CD4-positive, alpha-beta T cell treated with Interleukin-15 for 4 hours (primary cell): ENCODE data around the gene RNF166.

Experiments used
- DNase-seq: peaks from one replicate; pipeline ENCODE4 v3.0.0-alpha.2; 2020; ENCODE audit warnings: low spot score

RNF166 gene

DNA sequence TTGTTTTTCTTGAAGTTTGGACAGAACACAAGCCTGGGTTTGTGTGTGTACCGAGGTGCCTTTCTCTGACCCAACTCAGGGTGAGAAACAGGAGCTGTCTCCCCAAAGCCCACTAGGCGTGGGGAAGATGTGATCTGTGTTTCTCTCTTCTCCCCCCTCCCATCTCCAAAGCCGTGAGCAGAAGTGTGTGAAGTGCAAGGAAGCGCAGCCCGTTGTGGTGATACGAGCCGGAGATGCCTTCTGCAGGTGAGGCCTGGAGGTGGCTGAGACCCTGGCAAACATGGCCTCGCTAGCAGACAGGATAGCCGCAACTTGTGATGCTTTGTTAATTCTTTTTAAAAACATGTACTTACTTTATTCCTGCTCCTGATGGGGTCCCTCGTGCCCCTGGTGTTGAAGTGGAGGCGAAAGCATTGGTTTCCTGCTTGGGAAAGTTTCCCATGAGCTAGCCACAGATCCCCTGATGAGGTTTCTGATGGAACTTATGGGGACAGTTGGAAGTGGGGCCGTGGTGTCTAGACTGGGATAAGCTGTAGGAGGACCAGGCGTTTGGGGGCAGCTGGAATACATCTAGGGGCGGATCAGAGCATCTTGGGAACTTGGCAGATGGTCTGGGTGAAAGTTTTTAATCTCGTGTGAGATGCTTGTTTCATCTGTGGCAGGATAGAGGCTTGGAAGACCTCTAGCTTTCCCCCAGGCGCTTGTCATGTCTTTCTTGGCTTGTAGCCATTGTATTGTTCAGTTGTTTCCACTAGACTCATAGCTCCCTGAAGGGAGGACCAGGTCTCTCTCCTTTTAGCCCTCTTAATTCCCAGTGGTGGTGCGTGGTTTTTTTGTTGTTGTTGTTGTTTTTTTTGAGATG lies 988 bp upstream of the RNF166 start:
- DNase-seq, result no peak

DNA sequence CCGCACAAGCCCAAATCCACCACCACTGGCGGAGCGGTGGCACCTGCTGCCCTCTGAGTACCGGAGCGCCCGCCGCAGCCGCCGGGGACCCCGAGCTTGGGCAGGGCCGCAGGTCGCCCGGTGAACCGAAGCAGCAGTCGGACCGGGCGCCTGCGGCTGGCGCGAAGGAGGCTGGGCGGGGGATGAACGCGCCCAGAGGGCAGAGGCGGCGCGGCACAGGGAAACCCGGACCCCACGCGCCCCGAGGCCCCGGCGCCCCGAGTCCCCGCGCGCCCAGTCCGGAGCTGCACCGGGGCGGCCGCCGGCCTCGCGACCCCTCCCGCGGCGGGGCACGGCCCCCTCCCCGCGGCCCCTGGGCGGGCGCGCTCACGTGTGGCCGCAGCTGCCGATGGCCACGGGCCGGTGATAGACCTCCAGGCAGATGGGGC lies 393 bp downstream of the RNF166 start:
- DNase-seq, result no peak

DNA sequence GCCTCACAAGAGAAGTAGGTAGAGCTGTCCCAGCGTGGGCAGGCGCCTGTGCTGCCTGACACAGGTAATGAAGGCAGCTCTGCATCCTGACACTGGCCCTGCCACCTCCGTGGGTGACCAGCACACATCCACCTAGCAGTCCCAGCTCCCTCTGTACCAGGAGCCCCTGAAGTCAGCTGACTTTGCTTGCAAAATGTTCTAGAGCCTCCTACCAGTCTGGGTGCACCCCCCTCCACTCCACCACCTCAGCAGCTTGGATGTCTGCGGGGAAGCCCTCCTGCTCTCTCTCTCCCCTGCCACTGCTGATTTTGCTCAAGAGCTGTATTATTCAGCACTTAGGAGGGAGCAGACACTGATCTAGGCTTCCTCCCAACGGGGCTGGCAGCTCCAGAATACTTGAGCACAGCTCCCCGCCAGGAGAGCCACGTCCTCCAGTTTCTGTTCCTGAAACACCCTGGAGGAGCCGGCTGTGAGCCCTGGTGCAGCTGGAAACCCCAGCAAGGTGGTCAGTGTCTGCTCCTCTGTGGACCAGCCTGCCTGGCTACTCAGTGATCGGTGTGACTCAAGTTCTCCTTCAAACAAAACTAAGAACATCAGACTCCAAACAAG lies 1.0 kb downstream of the RNF166 start:
- DNase-seq, result peak; percentile 40

DNA sequence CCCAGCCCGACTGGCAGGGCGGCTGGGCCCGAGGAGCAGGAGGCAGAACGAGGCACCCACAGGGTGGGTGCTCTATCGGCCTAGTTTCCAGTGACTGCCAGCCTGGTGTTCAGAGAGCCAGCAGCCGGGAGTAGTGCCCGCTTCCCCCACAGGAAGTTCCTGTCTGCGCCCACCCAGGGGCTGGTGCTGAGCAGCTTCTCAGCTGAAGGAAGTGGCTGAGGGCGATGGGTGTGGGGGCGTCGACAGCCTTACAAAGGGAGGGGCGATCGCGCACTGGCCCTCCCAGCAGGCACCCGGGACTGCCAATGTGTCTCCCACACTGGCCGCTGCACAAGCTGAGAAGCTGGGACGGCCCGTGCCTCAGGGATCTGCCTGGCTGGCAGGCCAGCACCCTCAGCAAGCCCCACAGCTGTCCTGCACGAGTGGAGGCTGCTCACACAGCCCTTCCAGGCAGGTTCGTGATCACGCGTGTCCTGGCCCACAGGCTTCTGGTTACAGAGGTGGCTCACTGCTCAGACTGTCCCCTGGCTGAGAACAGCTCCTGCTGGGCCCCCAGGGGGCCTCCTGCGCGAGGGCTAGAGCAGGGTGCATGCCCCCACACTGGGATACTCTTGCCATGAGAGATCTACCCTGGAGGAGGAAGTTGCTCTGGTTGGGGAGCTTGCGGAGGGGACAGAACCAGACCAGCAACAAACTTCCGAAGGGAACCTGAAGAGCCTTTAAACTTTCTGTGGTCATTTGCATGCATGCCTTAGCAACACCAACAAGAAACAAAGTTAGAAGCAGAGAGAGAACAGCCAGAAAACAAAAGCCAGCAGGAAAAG lies 2.5 kb downstream of the RNF166 start:
- peak; percentile 68 for DNase-seq

DNA sequence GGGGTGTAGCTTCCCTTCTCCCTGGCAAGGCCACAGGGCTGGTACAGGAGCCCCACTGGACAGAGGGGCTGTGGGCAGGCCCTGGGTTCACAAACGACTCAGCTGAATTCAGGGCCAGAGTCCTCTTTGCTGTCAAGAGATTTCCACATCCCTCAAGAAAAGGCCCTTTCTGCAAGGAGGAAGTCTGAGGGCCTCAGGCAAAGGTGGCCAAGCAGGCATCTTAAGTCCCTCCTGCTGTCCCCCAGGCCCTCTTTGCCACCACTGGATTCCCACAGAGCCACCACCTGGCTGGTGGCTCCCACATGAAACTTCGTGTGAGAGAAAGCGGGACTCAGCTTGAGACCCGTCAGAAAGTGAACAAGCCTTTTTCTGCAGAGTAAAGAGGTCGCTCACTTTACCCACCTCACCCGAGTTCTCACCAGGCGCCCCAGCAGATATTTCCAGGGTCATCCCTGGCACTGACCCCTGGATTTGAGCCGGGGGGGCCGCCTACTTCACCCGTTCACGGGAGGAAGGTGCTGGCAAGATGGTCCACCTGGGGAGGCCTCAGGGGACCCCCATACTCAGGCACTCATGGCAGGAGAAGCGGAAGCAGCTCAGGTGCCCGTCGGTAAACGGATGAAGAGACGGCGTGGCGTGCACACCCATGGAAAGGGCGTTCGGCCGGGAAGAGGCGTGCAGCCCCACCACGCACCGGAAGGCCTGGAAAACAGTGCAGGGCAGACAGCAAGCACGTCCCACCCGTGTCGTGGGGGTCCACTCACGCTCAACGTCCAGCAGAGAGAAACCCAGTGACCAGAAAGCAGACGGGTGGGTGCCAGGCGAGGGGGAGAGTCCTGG lies 3.6 kb downstream of the RNF166 start:
- no peak for DNase-seq

DNA sequence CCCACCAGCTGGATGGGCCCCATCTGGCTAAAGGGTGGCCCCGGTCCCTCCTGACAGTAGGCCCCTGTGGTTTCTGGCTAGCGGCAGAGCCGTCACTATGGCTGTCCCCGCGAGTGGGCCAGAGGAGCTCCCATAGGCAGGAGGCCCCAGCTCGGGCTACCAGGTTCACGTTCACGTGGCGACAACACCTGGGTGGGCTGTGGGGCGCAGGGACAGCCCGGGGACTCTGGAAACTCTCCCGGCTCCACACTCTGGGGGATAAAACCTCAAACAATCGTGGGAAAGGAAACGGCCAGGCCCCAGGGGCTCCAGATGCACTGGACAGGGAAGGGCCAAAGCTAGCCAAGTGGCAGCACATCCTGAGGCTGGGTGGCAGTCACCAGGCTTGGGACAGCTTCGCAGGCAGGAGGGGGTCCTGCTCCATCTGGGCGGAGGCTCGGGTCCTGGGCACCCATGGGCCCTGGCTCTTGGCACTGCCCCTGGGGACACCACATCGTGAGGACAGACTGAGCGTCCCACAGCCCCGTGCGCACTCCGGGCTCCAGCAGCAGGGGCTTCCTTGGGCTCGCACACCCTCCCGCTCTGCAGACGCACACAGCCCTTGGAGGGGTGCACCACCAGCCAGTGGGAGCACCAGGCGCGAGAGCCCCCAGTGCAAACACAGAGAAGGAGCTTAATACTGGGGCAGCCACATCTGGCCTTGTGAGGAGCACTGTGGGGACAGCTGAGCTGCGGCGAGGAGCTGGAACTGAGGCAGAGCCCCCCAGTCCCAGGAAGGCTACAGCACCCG lies 4.4 kb downstream of the RNF166 start:
- no peak for DNase-seq

DNA sequence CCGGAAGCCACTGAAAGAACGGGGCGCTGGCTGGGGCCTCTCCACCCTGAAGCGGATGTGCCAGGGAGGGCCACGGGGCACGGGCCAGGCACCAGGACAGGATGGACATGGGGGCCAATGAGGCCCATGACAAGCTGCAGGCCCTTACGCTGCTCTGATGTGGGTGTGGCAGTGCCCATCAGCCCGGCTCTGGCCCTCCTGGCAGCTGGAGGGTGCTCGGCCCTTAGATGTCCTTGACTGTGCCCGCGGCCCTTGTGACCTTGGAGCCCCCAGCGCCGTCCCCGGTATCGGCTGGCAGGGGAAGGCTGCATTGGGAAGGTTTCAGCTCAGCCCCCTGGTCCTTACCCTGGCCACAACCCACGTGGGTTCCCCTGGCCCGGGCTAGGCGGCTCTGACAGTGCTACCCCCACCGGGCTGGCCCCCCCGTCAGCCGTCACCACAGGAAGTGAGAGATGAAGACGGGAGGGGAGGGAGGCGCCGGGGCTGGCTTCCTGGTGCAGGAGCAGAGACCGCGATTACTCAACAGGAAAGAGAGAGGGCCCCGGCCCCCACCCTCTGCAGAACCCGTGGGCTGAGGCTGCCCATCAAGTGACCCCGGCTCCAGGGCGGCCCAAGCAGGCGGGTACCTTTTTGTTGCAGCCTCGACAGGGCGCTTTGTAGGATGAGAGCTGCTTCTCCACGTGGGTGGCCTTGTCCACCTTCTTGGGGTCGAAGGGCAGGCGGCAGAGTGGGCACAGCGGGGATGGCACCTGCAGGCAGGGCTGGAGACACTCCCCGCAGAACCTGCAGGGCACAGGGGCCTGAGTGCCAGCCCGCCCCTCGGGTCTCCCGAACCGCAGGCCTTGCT lies 5.3 kb downstream of the RNF166 start:
- DNase-seq, result peak; percentile 94

DNA sequence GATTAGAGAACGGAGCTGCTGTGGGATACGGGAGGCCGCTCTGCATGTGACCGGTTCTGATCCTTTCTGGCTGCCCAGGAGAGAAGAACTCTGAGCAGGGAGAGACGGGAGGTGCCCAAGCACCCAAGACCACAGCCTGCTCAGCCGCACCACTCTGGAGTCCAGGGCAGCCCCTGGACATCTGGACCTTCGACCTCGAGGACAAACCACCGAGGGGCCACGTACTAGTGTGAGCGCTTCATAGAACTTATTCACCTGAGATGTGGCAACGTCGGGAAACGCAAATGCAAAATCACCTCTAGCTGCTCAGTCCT lies 5.9 kb downstream of the RNF166 start:
- DNase-seq, result no peak

DNA sequence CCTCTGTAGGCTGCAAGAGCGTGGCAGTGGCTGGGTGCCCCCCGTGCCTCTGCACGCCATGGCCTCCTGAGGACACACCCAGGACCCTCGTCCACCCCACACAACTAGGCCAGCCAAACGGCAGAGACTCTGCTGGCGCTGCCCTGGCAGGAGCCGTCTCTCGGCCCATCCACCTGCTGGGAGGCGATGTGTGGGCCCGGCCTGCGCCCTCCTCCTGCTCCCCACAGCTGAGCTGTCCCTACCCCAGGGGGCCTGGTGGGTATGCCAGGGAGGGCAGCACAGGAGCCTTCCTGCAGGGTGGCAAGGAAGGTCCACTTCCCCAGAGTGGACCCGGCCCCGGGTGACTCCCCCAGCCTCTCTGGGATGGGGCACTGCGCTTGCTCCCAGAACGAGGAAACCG lies 7.0 kb downstream of the RNF166 start:
- no peak for DNase-seq

DNA sequence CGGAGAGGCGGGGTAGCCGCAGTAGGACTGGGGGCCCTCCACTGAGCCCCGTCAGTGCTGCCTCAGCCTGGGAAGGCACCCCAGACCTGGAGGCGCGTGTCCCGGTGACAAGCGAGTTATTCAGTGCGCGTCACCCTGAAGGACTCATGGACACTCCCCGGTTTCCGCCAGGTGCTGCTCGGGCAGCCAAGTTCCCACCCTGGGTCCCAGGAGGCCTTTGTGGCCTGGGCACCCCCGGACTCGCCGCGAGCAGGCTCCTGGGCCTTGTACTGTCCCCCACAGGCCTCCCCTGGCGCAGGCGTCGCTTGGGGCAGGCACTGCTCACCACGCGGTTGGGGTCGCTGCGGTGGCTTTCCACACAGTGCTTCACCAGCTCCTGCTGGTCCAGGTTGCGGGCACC lies 7.6 kb downstream of the RNF166 start:
- no peak for DNase-seq

DNA sequence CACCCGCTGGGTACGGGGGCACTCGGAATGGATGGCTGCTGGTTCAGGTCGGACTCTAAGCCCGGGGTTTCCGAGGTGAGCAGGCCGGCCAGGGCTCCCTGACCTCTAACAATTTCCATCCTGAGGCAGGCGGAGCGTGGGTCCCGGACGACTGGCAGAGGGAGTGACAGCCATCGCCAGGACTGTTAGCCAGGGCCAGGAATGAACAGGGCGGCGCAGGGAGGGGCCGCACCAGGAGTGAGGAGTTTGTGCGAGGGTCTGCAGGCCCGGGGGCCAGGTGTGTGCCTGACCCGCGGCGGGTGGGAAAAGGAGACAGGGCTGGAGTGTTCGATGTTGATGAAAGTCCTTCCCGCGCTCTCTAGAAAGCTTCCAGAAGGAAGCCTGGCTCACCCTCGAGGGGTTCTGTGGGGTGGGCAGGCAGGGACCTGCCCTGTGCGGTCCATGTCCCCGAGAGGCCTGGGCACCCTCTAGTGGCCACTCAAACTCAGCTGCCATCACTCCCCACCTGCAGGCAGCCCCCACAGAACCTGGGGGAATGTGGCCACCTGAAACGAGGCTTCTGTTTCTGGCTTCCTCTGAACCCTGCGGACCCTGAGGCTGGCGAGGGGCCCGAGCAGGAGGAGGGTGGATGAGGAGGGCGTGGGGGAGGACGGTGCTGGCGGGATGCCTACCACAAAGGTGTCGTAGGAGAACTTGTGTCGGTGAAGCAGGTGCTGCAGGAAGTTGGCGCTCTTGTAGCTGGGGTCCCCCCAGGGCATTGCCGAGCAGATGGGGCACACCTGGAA lies 8.2 kb downstream of the RNF166 start:
- peak; percentile 22 for DNase-seq

DNA sequence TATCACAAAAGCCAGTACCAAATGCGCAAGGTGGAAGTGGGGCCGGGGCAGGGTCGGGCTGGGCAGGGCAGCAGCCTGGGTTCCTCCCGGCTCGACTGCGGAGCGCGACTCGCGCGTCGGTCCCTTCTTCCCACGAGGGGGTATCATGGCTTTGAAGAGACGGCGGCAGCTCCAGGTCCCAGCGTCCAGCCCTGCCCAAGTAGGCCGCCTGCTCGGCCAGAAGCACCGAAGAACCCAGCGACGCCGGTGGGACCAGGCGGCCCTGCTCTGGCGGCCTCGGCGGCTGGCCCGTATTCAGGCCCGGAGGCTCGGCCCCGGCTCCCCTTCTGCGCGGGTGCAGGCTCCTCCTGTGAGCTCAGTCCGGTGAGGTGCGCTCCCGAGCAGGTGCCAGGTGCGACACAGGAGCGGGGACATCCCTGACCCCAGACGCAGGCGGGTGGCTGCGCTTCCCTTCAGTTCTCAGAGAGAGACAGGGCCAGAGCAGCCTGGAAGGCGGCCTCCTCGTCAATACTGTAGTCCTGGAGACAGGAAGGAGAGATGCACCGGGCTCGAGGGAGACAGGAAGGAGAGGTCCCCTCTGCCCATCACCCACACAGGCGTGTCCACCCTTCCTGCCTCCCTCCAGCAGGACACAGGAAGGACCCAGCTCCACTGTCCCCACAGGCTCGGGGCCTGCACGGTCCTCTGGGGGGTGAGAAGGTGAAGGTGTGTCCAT lies 8.9 kb downstream of the RNF166 start:
- no peak for DNase-seq

DNA sequence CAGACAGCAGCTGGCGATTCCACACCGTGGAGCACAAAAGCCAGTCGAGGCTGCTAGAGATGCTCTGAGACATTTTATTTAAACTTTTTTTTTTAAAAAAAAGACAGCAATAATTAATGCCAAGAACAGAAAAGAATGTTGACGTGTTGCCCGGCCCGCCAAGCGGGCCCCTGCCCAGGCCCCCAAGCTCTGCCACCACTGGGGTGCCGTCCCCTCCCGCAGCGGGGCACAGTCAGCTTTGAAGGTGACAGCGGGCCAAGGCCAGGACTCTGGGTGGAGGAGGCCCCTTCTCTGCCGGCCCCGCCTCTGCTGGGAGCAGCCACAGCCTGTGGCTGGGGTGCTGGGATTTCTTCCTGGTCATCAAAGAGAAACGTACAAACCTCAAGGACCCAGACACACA lies 9.8 kb downstream of the RNF166 start:
- DNase-seq, result no peak

DNA sequence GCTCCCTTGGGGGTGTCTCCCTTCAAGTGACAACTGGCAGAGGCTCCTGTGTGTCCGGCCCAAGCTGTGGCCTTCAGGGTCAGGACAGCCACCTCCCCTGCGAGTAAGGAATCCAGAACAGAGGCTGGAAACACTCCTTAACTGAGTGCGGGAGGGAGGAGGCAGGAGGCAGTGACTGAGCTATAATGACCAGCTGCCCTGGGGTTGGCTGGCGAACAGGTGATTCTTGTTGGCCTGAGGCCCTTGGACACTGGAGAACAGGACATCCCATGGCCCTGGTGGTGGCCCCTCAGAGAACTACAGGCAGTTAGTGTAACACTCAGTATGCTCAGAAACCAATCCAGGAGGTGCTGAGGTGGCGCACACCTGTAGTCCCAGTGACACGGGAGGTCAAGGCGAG lies 10.5 kb downstream of the RNF166 start:
- DNase-seq, result no peak

DNA sequence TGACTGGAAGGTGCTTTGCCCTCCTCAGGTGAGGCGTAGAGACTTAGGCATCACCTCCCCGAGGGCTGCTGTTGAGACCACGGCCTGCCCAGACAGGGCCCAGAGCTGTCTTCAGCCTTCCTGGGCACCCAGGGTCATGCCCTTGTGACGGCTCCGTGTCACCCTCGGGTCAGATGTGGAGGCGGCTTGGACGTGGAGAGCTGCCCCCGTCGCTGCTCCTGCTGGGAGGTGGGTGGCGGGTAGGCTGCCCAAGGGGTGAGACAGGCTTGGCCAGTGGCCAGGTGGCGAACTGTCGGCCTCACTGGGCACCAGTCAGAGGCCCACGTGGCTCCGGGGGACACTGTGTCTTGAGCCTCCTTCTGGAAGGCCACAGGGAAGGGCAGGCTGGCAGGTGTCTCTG lies 11.0 kb downstream of the RNF166 start:
- no peak for DNase-seq

DNA sequence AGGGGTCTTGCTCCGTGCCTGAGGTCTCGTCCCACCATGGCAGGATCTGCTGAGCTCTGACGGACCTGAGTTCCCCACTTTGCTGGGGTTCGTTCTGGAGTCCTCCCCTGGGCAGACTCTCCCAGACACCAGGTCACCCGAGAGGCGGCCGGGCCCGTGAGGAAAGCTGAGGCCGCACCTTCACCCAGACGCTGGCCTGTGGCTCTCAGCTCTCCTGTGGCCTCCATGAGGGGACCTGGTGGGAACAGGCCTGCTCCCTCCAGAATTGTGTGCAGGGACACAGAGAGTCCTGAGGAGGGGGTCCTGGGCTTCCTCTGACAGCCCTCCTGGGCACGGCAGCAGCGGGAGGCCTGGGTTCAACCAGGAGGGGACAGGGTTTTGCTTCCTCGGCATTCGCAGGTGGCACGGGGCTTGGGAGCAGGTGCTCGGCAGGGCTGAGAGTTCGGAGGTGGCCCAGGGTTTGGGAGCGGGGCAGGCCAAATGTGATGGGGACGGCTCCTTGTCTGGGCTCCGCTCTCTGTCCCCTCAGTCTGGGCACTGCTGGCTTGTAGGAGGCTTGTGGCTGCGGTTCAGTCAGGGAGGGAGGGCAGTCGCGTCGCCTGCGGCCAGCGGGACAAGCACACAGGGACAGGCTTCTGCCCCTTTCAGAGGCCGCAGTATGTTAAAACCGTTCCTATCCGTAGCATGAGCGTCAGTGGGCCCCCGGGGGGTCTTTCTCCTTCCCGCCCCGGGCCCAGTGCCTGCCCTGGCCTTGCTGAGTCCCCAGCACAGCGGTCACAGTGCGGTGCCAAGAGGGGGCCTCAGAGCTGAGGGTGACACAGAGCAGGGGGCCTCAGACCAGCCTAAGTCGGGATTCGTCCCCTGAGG lies 11.8 kb downstream of the RNF166 start:
- DNase-seq, result no peak

DNA sequence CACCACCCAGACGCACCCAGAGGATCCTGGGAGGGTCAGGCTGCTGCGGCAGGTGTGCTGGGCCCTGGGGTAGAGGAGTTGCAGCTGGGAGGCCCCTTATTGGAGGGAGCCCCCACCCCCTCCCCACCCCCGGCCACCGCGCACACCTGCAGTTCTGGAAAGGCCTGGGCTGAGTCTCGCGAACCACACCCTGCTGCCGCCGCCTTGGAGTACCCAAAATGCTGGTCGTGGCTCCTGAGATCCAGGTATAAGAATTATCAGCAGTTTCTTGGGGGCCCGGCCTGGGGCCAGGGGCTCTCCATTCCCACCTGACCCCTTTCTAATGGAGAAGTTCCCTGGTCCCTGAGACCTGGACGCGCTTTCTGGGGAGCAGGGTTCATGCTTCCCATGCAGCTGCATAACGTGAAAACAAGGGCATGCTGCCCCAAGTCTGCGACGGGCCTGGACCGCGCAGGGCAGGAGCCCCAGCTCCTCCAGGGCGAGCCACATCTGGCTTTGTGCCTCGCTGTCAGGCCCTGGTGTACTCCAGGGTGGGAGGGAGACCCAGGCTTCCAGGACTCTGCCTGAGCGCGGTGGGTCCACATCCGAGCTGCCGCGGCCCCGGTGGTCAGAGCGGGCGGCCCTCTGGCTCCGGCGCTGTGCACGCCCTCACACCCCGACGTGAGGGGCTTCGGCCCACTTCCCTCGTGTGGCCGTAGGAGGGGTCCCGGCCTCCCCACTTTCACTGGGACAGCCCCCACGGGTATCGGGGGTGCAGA lies 12.6 kb downstream of the RNF166 start:
- DNase-seq, result no peak
